ENCODE measurements around the gene HSF5. TPM values are rescaled to one million over a fixed set of nuclear protein-coding genes. Genes with fewer than 3 reads are reported as not detected.
"Not testable (repeated sequence)": the region's sequence is repeated elsewhere in the genome, so short reads cannot be mapped to it uniquely, and the experiment has no call there.

The HSF5 gene
- total RNA-seq, 1 donor from 2014 or later: 0.07 TPM

- no peak for DNase-seq (ENCODE audit: low read depth, low spot score)
Observed at GRCh38 chr17:58516644-58517377, 28.6 kb upstream of the HSF5 start.

DNA sequence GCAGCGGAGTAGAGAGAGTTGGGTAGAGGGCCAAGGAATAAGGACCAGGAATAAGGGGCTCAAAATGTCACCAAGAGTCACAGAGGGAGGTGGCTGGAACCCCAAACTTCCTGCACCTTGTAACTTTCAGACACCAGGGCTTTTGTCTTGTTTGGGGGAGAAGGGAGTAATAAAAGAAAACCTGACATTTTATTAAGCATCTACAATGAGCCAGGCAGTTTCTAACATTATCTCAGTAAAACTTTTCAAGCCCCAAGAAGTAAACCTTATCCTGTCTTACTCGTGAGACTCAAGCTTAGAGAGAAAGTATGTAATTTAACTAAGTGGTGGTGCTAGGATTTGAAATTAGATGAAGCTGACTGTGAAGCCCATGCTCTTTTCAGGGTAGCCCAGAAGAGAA is 27.1 kb upstream of the HSF5 start:
- DNase-seq (ENCODE audit: low read depth, low spot score): no peak

DNA sequence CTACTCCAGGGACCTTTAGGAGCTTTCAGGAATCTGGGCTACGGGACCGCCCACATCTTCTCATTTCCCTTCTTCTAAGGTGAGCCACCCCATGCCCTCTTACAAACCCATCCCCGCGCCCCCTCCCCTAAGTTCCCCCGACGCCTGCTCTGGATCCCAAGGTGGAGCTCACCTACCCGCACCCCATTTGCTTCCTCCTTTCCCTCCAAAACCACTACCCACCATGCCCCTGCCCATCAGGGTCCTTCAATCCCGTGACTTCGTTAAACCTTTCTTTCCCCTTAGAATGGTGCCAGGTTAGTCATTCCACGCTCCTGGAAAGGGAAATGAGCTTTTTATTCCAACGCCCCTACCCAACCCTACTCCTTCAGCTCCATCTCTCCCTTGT is 26.6 kb upstream of the HSF5 start:
- DNase-seq (ENCODE audit: low read depth, low spot score): no peak

GRCh38 chr17:58513965-58514769 is 26.0 kb upstream of the HSF5 start, which contains the start of gene MTMR4:
Gene MTMR4, minus strand, starts transcription at chr17:58514638. Its CDS starts 231 bp downstream, at chr17:58514407.
- DNase-seq (ENCODE audit: low read depth, low spot score): no peak

DNA sequence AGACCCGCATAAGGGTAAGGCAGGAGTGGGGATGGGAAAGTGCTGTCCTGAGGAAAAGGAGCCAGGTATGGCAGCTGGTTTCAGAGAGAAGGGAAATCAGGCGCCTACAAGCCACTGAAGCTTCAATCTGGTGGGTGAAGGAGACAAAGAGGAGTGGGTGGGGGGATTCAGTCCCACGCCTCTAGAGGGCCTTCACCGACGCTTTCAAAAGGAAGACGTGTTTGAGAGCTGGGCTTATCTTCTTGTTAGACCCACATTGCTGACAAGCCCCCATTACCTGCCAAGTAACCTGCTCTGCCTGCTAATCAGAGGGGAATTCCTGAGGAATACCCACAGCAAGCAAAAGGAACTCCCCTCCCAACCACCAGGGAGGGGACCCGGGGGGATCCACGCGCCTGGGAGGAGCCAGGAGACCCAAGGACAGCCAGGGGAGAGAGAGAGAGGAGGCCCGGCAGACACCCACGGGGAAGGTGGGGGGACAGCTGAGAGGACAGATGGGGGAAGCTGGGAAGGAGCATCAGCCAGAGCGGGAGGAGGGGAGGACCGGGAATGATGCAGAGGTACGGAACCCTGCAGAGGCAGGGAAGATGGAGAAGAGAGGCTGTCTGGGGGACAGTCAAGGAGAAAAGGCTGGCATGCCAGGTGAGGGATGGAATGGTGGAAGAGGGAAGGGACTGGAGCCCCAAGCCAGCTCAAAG is 25.2 kb upstream of the HSF5 start:
- no peak for DNase-seq (ENCODE audit: low read depth, low spot score)

- DNase-seq (ENCODE audit: low read depth, low spot score): no peak
Observed at GRCh38 chr17:58510075-58510474, 21.9 kb upstream of the HSF5 start.

- DNase-seq (ENCODE audit: low read depth, low spot score): no peak
Observed at GRCh38 chr17:58508341-58509067, 20.3 kb upstream of the HSF5 start.

GRCh38 chr17:58507123-58507634 is 19.0 kb upstream of the HSF5 start:
- no peak for DNase-seq (ENCODE audit: low read depth, low spot score)

- no peak for DNase-seq (ENCODE audit: low read depth, low spot score)
Observed at GRCh38 chr17:58506354-58507080, 18.3 kb upstream of the HSF5 start.

DNA sequence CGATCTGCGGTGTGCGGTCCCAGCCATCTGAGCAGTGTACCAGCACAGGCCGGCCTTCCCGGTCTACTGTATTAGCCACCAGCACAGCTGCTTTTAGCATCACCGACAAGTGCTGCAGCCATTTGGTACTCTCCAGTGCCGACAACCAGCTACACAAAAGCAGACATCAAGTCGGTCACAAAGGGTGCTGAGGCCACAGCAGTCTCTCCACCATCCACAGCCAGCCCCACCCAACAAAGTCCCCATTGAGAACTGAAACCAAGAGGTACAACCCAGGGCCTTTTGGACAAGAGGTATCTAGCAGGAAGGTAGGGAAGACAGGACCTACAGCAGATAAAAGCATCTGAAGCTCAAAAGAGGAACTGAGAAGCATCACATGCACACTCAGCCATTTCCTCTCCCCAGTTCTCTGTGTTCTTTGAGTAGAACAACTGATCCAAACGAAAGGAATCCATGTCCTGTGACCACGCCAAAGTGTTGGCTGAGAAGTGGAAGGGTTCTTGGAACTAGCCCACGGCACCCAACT is 16.7 kb upstream of the HSF5 start:
- DNase-seq (ENCODE audit: low read depth, low spot score): no peak

- DNase-seq (ENCODE audit: low read depth, low spot score): no peak
Observed at GRCh38 chr17:58503866-58504265, 15.7 kb upstream of the HSF5 start.

DNA sequence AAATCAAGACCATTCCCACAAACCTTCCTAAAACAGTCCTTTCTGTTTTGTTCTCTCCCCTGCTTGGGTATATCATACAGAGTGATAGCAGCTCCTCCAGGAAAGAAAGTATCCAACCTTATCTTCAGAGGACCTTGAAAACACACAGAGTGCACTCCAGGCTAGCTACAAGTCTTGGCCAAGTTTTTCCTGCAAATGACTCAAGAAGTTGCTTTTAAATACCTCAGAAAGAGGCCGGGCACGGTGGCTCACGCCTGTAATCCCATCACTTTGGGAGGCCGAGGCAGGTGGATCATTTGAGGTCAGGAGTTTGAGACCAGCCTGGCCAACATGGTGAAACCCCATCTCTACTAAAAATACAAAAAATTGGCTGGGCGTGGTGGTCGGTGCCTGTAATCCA is 14.9 kb upstream of the HSF5 start:
- DNase-seq (ENCODE audit: low read depth, low spot score): not testable (repeated sequence)

DNA sequence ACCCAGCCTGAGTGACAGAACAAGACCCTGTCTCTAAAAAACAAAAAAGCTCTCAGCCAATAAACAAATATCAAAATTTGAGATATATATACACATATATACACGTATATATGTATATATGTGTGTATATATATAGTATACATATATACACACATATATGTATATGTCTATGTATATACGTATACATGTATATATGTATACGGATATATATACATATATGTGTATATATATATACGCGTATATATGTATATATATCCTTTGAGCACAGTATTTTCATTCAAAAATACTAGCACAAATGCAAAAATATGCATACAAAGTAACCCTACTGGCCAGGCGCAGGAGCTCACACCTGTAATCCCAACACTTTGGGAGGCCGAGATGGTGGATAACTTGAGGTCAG is 13.2 kb upstream of the HSF5 start:
- no peak for DNase-seq (ENCODE audit: low read depth, low spot score)

GRCh38 chr17:58498177-58498828 is 10.1 kb upstream of the HSF5 start:
- no peak for DNase-seq (ENCODE audit: low read depth, low spot score)

DNA sequence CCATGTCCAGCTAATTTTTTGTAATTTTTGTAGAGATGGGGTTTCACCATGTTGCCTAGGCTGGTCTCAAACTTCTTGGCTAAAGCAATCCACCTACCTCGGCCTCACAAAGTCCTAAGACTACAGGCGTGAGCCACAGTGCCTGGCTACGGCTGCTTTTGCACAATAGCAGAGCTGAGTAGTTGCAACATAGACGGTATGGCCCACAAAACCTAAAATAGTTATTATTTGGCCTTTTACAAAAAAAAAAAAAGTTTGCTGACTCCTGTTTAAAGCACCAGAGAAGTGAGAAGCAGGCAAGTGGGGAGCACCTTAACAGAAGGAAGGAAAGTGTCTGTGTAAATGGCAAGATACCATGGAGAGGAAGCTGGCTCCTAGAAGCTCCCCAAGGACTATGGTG is 5.3 kb upstream of the HSF5 start:
- no peak for DNase-seq (ENCODE audit: low read depth, low spot score)

GRCh38 chr17:58492238-58493121 is 4.3 kb upstream of the HSF5 start:
- no peak for DNase-seq (ENCODE audit: low read depth, low spot score)

- no peak for DNase-seq (ENCODE audit: low read depth, low spot score)
Observed at GRCh38 chr17:58491510-58492045, 3.4 kb upstream of the HSF5 start.

DNA sequence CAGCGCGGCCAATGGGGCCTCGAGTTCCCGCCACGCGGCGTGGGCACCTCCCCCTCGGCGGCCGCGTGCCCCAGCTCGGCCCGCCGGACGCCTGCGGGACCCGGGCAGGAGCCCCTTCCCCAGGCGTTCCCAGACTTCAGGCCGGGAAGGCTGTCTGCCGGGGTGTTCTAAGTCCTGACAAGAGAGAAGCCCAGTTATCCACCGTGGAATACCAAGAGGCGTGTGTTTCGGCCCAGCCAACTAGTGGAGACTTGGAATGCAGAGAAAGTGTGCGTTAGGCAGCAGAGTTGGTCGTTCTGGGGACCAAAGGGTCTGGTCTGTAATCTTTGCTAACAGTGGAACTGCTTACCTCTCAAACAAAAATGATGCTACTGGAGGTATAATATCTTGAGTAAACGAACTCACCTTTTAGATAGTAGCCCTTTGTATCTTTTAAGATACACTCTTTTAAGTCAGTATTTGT is 251 bp upstream of the HSF5 start:
- no peak for DNase-seq (ENCODE audit: low read depth, low spot score)

Data from pulmonary artery endothelial cell (primary cell).